ENCODE measurements around the gene TIGD7.

The TIGD7 gene, protein sequence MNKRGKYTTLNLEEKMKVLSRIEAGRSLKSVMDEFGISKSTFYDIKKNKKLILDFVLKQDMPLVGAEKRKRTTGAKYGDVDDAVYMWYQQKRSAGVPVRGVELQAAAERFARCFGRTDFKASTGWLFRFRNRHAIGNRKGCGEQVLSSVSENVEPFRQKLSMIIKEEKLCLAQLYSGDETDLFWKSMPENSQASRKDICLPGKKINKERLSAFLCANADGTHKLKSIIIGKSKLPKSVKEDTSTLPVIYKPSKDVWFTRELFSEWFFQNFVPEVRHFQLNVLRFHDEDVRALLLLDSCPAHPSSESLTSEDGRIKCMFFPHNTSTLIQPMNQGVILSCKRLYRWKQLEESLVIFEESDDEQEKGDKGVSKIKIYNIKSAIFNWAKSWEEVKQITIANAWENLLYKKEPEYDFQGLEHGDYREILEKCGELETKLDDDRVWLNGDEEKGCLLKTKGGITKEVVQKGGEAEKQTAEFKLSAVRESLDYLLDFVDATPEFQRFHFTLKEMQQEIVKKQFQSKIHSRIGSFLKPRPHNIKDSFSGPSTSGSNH

GRCh38 chr16:3305109-3306068, at the start of gene TIGD7, which contains the start of gene ZNF75A:
TSS of gene TIGD7 (minus strand) at chr16:3305430. CDS start at chr16:3300614, 4,816 bp downstream.
TSS of gene ZNF75A (plus strand) at chr16:3305497. CDS start at chr16:3308429, 2,932 bp downstream.
- in situ Hi-C loops (cut with MboI; ENCODE audit: low sequenced_read_pairs), result no loop called here

GRCh38 chr16:3349175-3349574, 43.9 kb upstream of the TIGD7 start:
- in situ Hi-C loops (cut with MboI; ENCODE audit: low sequenced_read_pairs), result no loop called here

- in situ Hi-C loops (cut with MboI; ENCODE audit: low sequenced_read_pairs), result no loop called here
Measured at GRCh38 chr16:3348547-3349167, 43.4 kb upstream of the TIGD7 start.

GRCh38 chr16:3347586-3347985, 42.4 kb upstream of the TIGD7 start:
- in situ Hi-C loops (cut with MboI; ENCODE audit: low sequenced_read_pairs), result no loop called here

GRCh38 chr16:3346041-3346440, 40.8 kb upstream of the TIGD7 start:
- in situ Hi-C loops (cut with MboI; ENCODE audit: low sequenced_read_pairs), result no loop called here

DNA sequence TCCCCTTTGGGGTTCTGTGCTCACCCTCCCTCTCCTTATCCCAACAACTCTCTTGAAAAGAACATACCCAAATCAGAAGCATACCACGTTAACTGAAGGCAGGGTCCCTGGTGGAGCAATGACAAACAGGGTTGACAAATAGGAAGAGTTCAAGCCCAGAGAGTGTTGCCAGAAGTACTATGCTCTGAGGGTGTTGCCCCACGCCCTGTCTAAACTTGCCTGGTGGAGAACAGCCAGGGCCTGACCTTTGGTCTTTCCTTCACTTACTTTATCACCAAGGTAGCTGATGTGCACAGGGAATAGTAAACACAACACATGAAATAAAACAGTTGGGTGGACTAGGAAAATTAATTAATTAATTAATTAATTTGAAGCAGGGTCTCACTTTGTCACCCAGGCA, 23.4 kb upstream of the TIGD7 start:
- in situ Hi-C loops (cut with MboI; ENCODE audit: low sequenced_read_pairs), result no loop called here

- in situ Hi-C loops (cut with MboI; ENCODE audit: low sequenced_read_pairs), result no loop called here
Measured at GRCh38 chr16:3328104-3328503, 22.9 kb upstream of the TIGD7 start.

DNA sequence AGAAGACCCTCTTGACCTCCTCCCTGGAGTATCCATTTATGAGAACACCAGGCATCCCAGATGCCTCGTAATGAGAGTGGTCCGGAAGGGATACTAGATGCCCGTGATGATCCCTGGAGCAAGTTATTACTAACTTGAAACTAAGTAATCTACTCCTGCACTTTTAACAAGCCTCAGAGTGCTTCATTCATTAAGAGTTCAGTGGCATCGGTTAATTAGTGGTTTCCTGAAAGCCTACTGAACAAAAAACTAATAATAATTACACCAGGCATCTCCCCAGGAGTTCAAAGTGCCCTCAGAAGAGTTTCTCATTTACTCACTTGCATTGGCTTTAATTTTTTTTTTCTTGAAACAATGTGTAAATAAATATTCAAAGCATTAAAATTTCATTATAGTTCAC, 22.3 kb upstream of the TIGD7 start:
- in situ Hi-C loops (cut with MboI; ENCODE audit: low sequenced_read_pairs), result no loop called here

DNA sequence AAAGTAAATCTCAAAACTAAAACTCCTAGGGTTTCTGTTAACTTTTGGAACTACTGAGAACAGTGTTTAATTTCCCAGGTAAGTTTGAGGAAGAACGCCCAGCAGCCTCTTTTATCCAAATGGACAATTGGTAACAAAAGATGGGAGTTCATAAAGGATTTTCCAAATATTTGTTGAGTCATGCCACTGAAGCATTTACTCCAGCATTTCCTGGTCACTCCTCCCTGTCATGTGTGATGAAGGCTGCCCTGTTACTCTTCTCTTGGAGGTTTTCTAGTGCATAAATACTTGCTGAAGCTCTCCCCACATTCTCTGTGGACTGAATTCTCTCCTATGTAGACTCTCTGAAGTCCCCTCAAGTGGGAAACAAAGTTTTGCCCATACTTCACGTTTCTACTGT, 16.6 kb upstream of the TIGD7 start:
- in situ Hi-C loops (cut with MboI; ENCODE audit: low sequenced_read_pairs), result no loop called here

GRCh38 chr16:3317315-3317999, 12.2 kb upstream of the TIGD7 start:
- in situ Hi-C loops (cut with MboI; ENCODE audit: low sequenced_read_pairs), result no loop called here

GRCh38 chr16:3311496-3311895, 6.3 kb upstream of the TIGD7 start:
- in situ Hi-C loops (cut with MboI; ENCODE audit: low sequenced_read_pairs), result no loop called here

DNA sequence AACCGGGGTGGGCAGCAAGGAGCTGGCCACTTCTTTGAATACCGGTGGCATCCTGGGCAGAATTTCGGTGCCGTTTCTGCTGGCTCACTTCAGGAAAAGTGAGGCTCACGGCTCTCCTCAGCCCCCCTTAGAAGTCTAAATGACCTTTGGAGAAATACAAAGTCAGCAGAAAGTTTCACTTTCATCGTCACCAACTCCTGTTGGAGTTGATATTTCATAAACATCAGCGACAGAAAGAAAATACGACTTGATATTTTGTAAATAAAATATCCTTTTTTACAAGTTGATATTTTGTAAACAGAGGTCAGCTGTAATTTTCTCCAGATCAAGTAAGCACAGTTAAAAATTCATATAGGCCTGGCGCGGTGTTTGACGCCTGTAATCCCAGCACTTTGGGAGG, 848 bp upstream of the TIGD7 start:
- in situ Hi-C loops (cut with MboI; ENCODE audit: low sequenced_read_pairs), result no loop called here

DNA sequence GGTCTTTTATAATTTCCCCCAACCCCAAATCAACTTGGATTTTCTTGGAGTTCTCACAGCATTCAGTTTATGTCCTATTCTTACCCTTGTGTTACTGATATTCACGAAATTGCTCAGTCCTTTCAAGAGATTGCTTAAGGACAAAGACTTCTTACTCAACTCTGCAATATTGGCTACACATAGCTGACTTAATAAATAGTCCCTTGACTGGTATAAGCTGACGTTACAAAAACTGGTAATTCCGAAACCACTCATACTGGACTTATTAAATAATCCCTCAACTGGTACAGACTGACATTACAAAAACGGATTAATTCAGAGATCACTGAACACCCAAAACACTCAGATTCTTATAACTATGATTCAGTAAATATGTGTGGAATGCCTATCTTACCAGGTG, 860 bp downstream of the TIGD7 start:
- in situ Hi-C loops (cut with MboI; ENCODE audit: low sequenced_read_pairs), result no loop called here

DNA sequence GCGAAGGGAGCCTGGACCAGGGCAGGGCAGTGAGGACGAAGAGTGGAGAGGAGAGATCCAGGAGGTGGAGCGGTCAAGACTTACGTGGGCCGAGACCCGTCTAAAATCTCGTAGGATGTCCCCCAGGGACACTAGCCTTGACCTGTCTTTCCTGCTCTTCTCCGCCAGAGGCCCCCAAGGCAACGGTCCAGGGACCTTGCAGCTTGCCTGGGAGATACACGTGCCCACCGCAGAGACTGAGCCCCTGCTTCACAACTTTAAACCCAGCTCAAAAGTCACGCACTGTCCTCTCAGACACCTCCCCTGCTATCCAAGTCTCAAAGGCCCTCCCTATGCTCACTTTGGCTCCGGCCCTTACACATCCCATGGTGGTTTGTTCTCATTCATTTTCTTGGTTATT, 9.4 kb downstream of the TIGD7 start:
- in situ Hi-C loops (cut with MboI; ENCODE audit: low sequenced_read_pairs), result no loop called here

DNA sequence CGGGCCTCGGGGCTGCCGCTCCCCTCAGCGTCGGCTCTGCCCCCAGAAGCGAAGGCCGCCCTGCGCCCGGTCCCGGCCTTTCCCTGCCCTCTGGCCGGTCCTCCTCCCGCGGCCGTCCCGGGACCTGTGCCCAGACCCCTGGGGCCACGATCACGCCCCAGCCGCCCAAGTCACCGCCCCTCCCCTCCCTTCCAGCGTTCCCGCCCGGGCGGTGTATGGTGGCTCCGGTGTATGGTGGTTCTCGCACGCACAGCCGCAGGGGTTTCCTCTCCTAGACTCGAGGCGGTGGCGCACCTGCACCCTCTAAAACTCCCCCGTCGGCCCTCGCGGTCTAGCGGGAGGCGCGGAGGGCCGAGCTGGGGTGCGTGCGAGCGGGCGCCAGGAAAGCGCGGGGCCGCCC, 10.0 kb downstream of the TIGD7 start:
- in situ Hi-C loops (cut with MboI; ENCODE audit: low sequenced_read_pairs), result no loop called here

DNA sequence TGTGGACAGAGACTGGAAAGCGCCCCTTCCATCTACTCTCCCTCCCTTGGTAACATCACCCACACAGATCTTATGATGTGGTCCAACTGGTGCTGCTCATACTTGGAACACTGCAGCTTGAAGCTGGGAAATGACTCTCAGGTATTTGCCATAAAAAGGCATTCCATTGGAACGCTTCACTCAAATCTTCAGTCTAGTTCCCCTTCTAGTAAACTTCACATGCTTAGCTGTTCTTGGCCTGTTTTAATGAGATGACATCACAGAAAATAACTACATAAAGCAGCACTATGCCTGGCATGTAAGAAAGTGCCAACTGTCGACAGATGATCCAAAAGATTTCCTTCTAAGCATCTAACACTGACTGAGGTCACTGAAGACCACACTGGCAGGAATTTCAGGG, 12.6 kb downstream of the TIGD7 start:
- in situ Hi-C loops (cut with MboI; ENCODE audit: low sequenced_read_pairs), result no loop called here

DNA sequence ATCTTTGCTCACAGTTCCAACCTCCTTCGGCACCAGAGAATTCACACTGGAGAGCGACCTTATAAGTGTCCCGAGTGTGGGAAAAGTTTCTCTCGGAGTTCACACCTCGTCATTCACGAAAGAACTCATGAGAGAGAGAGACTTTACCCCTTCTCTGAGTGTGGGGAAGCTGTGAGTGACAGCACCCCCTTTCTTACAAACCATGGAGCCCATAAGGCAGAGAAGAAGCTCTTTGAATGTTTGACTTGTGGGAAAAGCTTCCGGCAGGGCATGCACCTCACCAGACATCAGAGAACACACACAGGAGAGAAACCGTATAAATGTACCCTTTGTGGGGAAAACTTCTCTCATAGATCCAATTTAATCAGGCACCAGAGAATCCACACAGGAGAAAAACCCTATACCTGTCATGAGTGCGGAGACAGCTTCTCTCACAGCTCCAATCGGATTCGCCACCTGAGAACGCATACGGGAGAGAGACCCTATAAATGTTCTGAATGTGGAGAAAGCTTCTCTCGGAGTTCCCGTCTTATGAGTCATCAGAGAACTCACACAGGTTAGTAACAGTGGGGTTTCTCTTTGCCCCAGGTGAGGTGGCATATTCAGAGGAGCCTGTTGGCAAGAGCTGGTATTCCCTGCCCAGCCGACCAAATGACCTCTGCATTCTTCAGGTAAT, 15.1 kb downstream of the TIGD7 start:
- in situ Hi-C loops (cut with MboI; ENCODE audit: low sequenced_read_pairs), result no loop called here

GRCh38 chr16:3285131-3285530, 20.1 kb downstream of the TIGD7 start:
- in situ Hi-C loops (cut with MboI; ENCODE audit: low sequenced_read_pairs), result no loop called here

DNA sequence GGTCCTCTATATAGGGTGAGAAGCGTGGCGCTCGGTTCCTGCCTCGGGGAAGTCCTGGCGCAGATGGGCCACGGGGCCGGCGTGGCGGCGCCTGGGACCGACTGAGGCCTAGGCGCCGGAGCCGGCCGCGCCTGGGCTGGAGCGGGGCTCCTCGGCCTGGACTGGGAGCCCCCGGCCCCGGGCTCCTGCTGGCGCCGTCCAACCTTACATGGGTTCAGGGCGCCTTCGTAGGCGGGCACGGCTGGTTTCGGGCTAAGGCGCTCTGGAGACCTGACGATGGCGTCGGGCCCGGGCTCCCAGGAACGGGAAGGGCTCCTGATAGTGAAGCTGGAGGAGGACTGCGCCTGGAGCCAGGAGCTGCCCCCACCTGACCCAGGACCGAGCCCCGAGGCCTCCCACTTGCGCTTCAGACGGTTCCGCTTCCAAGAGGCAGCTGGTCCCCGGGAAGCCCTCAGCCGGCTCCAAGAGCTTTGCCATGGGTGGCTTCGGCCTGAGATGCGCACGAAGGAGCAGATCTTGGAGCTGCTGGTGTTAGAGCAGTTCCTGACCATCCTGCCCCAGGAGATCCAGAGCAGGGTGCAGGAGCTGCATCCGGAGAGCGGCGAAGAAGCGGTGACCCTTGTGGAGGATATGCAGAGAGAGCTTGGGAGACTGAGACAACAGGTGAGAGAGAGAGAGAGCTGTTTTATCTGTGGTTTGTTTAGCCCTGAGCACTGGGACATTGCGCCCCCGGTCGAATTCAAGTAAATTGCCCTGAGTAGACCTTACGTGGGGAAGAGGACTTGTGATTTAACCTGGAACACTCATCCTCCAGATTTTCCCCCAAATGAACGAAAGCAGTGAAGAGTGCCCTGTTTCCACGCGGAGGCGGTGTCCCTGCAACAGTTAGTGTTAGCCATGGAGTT, 21.4 kb downstream of the TIGD7 start:
- in situ Hi-C loops (cut with MboI; ENCODE audit: low sequenced_read_pairs), result no loop called here
